Liver (tissue), 9 donors: ENCODE results near the gene PAXX. TPM values are rescaled to one million over a fixed set of nuclear protein-coding genes. Genes with fewer than 3 reads are reported as not detected.

Experiments
- DNase-seq: peaks from one replicate; pipeline ENCODE4 v3.0.0-alpha.2; 2017; ENCODE audit warnings: low spot score
- H3K27ac ChIP-seq, 2 donors: one replicate each; pipeline ENCODE4 v1.7.0; 2013; ENCODE audit warnings: inconsistent platforms in 2 of 2, low read length in 2 of 2, control low read depth in 1 of 2, low read depth in 1 of 2, mild to moderate bottlenecking in 1 of 2
- H3K27me3 ChIP-seq, 4 donors: one replicate each; pipeline versions ENCODE4 v1.6.1 to v1.7.0; 2013; ENCODE audit warnings: low read length in 3 of 4, inconsistent platforms in 1 of 4, mild to moderate bottlenecking in 1 of 4, moderate library complexity in 1 of 4; ENCODE audit not compliant: control insufficient read depth in 4 of 4, insufficient read depth in 4 of 4
- H3K36me3 ChIP-seq, 4 donors: one replicate each; pipeline versions ENCODE4 v1.6.1 to v1.7.0; 2013; ENCODE audit warnings: low read length in 3 of 4, mild to moderate bottlenecking in 3 of 4, low read depth in 1 of 4, moderate library complexity in 1 of 4; ENCODE audit not compliant: control insufficient read depth in 4 of 4, insufficient read depth in 3 of 4
- H3K4me1 ChIP-seq, 4 donors: one replicate each; pipeline versions ENCODE4 v1.6.1 to v1.7.0; 2013; ENCODE audit warnings: low read length in 3 of 4, mild to moderate bottlenecking in 3 of 4, moderate library complexity in 1 of 4; ENCODE audit not compliant: control insufficient read depth in 4 of 4, insufficient read depth in 4 of 4
- H3K4me3 ChIP-seq, 3 donors: one replicate each; pipeline versions ENCODE4 v1.6.1 to v1.7.0; 2013; ENCODE audit warnings: low read length in 3 of 3, control low read depth in 1 of 3, low read depth in 1 of 3, mild to moderate bottlenecking in 1 of 3
- H3K9ac ChIP-seq, 2 donors: one replicate each; pipeline ENCODE4 v1.7.0; 2013; ENCODE audit warnings: low read length in 2 of 2, mild to moderate bottlenecking in 2 of 2, moderate library complexity in 2 of 2, control low read depth in 1 of 2, low read depth in 1 of 2
- H3K9me3 ChIP-seq, 4 donors: one replicate each; pipeline versions ENCODE4 v1.6.1 to v1.7.0; 2013; ENCODE audit warnings: low read length in 3 of 4; ENCODE audit not compliant: control insufficient read depth in 4 of 4
- EGR1 ChIP-seq, 2 donors: IDR thresholded peaks; 2 replicates each; pipeline ENCODE4 v1.6.1; 2016 to 2018; ENCODE audit warnings: antibody characterized with exemption in 2 of 2, low read depth in 2 of 2
- FOXA1 ChIP-seq: IDR thresholded peaks from 2 replicates; pipeline ENCODE4 v1.6.1; 2016; ENCODE audit warnings: antibody characterized with exemption
- FOXA2 ChIP-seq: IDR thresholded peaks from 2 replicates; pipeline ENCODE4 v1.6.1; 2016; ENCODE audit warnings: antibody characterized with exemption
- GABPA ChIP-seq, 2 donors: IDR thresholded peaks in 1 of 2; conservative IDR thresholded peaks in 1 of 2; 2 replicates each; pipeline ENCODE4 v1.6.1; 2016; ENCODE audit warnings: antibody characterized with exemption in 2 of 2, mild to moderate bottlenecking in 1 of 2, moderate library complexity in 1 of 2
- HNF4A ChIP-seq, 2 donors: conservative IDR thresholded peaks; 2 replicates each; pipeline ENCODE4 v1.6.1; 2016; ENCODE audit warnings: antibody characterized with exemption in 2 of 2, mild to moderate bottlenecking in 2 of 2
- HNF4G ChIP-seq: IDR thresholded peaks from 2 replicates; pipeline ENCODE4 v1.6.1; 2016; ENCODE audit warnings: antibody characterized with exemption
- JUND ChIP-seq, 2 donors: IDR thresholded peaks; 2 replicates each; pipeline ENCODE4 v1.6.1; 2016; ENCODE audit warnings: antibody characterized with exemption in 2 of 2
- NR2F2 ChIP-seq: IDR thresholded peaks from 2 replicates; pipeline ENCODE4 v1.6.1; 2016; ENCODE audit warnings: antibody characterized with exemption
- RAD21 ChIP-seq, 2 donors: IDR thresholded peaks; 2 replicates each; pipeline ENCODE4 v1.6.1; 2016; ENCODE audit warnings: antibody characterized with exemption in 2 of 2, mild to moderate bottlenecking in 2 of 2
- RXRA ChIP-seq, 2 donors: IDR thresholded peaks; 2 replicates each; pipeline ENCODE4 v1.6.1; 2017 to 2018; ENCODE audit warnings: antibody characterized with exemption in 2 of 2, mild to moderate bottlenecking in 1 of 2
- SP1 ChIP-seq: IDR thresholded peaks from 2 replicates; pipeline ENCODE4 v1.6.1; 2018; ENCODE audit warnings: antibody characterized with exemption, mild to moderate bottlenecking
- TAF1 ChIP-seq: conservative IDR thresholded peaks from 2 replicates; pipeline ENCODE4 v1.6.1; 2016; ENCODE audit warnings: antibody characterized with exemption, mild to moderate bottlenecking
- YY1 ChIP-seq: IDR thresholded peaks from 2 replicates; pipeline ENCODE4 v1.6.1; 2016; ENCODE audit warnings: antibody characterized with exemption, mild to moderate bottlenecking
- WGBS: extraction: QIAGEN DNeasy Blood & Tissue Kit; methylation state at CpG from one replicate; pipeline ENCODE4 v1.1.7; 2013; 5-methylcytosine and 5-hydroxymethylcytosine counted together
- polyA plus RNA-seq, 2 donors: library from polyadenylated mRNA; stranded (reverse) in 1 of 2; unstranded in 1 of 2; fragments of 200-250 nt in 1 of 2; fragments of >200 nt in 1 of 2; fragmentation: Nextera tagmentation in 1 of 2; extraction: Ambion mirVana in 1 of 2; gene quantifications; one replicate each; pipeline versions ENCODE4 v1.2.1 to v1.2.3, GENCODE V29; 2013 to 2015
- total RNA-seq, 2 donors: library from RNA; depleted of rRNA; stranded (reverse); fragments of >200 nt; gene quantifications; one replicate each; pipeline ENCODE4 v1.2.3, GENCODE V29; 2014
- TF ChIP-seq, protein P1 (sequence below): IDR thresholded peaks from 2 replicates; pipeline ENCODE4 v1.6.1; 2016; ENCODE audit warnings: antibody characterized with exemption
- TF ChIP-seq, protein P2 (sequence below): IDR thresholded peaks from 2 replicates; pipeline ENCODE4 v1.6.1; 2016; ENCODE audit warnings: antibody characterized with exemption
- TF ChIP-seq, protein P3 (sequence below): fragments of 150-350 bp; IDR thresholded peaks from 2 replicates; pipeline ENCODE4 v1.5.1; 2017; ENCODE audit warnings: improper control_type of control experiment, low read depth, low read length; ENCODE audit not compliant: missing input control
- TF ChIP-seq, protein P4 (sequence below): IDR thresholded peaks from 2 replicates; pipeline ENCODE4 v1.6.1; 2016; ENCODE audit warnings: antibody characterized with exemption
- donor health status: healthy.
- donor health status: healthy.
- donor health status: healthy.
- donor health status: healthy.
- donor health status: healthy.

PAXX gene
- total and polyA plus RNA-seq, 4 donors = 7.3 to 34.1 (median 19.2) TPM

DNA sequence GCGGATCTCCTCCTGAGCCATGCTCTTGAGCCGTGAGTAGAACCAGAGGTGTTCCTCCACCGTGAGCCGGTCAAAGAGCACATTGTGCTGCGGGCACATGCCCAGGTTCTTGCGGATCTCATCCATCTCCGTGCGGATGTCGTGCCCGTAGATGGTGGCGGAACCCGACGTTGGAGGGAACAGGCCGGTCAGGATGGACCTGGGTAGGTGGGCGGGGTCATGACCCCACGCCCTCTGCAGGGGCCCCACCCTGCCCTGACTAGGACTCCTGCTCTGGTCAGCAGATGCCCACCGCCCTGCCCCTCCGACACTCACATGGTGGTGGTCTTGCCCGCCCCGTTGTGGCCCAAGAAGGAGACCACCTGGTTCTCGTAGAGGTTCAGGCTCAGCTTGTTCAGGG, 23.8 kb downstream of the PAXX start:
- H3K9me3 ChIP-seq = no peaks in the 10 kb centered on the region
- H3K9ac ChIP-seq = no peak overlapping the region
- H3K36me3 ChIP-seq = peaks cover 2 to 43% (median 19%) of the 10 kb centered on the region in 4 donors
- H3K4me3 ChIP-seq = no peak overlapping the region
- no peak for TF ChIP-seq FOXA2
- TF ChIP-seq, protein P1, sequence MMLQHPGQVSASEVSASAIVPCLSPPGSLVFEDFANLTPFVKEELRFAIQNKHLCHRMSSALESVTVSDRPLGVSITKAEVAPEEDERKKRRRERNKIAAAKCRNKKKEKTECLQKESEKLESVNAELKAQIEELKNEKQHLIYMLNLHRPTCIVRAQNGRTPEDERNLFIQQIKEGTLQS = no peak
- TF ChIP-seq GABPA (IDR thresholded peaks at IDR 0.05 in 1 of 2, conservative IDR thresholded peaks at IDR 0.05 in 1 of 2) = no peak
- TF ChIP-seq RXRA (IDR thresholded peaks at IDR 0.05) = no peak
- no peak for TF ChIP-seq HNF4A (conservative IDR thresholded peaks at IDR 0.05)
- no peak for TF ChIP-seq TAF1
- no peak for TF ChIP-seq EGR1 (IDR thresholded peaks at IDR 0.05; ENCODE audit: low read depth in 2 of 2)
- TF ChIP-seq SP1 = no peak
- TF ChIP-seq, protein P2, sequence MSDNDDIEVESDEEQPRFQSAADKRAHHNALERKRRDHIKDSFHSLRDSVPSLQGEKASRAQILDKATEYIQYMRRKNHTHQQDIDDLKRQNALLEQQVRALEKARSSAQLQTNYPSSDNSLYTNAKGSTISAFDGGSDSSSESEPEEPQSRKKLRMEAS = no peak
- no peak for TF ChIP-seq YY1
- TF ChIP-seq JUND (IDR thresholded peaks at IDR 0.05) = no peak
- TF ChIP-seq, protein P3, sequence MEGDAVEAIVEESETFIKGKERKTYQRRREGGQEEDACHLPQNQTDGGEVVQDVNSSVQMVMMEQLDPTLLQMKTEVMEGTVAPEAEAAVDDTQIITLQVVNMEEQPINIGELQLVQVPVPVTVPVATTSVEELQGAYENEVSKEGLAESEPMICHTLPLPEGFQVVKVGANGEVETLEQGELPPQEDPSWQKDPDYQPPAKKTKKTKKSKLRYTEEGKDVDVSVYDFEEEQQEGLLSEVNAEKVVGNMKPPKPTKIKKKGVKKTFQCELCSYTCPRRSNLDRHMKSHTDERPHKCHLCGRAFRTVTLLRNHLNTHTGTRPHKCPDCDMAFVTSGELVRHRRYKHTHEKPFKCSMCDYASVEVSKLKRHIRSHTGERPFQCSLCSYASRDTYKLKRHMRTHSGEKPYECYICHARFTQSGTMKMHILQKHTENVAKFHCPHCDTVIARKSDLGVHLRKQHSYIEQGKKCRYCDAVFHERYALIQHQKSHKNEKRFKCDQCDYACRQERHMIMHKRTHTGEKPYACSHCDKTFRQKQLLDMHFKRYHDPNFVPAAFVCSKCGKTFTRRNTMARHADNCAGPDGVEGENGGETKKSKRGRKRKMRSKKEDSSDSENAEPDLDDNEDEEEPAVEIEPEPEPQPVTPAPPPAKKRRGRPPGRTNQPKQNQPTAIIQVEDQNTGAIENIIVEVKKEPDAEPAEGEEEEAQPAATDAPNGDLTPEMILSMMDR = no peak
- no peak for TF ChIP-seq FOXA1
- no peak for TF ChIP-seq NR2F2
- TF ChIP-seq RAD21 (IDR thresholded peaks at IDR 0.05) = no peak
- H3K4me1 ChIP-seq = no peaks in the 10 kb centered on the region
- 97% methylated on average over 21 of the region's 21 CpGs for WGBS
- no peaks in the 10 kb centered on the region for H3K27me3 ChIP-seq
- H3K27ac ChIP-seq = no peak overlapping the region
- DNase-seq = no peak

DNA sequence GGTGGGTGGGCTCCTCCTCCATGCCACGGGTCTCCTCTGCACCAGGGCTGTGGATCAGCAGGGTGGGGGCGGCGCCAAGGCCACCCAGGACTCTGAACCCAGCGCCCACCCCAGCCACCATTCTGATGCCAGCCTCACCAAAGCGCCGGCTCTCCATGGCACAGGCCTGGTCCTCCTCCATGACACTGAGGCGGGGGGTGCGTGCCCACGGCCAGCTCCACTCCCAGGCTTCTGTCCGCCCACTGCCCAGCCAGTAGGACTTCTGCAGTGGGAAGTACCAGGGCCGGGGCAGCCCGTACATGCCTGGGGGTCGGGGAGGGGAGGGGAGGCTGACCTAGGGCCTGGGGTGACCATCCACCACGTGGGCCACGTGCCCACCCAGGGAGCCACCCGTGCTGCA, 24.2 kb downstream of the PAXX start:
- no peak overlapping the region for H3K27ac ChIP-seq
- H3K9ac ChIP-seq = no peak overlapping the region
- H3K4me3 ChIP-seq = no peak overlapping the region
- no peaks in the 10 kb centered on the region for H3K4me1 ChIP-seq
- TF ChIP-seq JUND (IDR thresholded peaks at IDR 0.05) (no peak), FOXA1 (no peak), YY1 (no peak), GABPA (IDR thresholded peaks at IDR 0.05 in 1 of 2, conservative IDR thresholded peaks at IDR 0.05 in 1 of 2) (no peak), TAF1 (no peak), SP1 (no peak)
- TF ChIP-seq, protein P3 = no peak
- no peaks in the 10 kb centered on the region for H3K27me3 ChIP-seq
- no peaks in the 10 kb centered on the region for H3K9me3 ChIP-seq
- H3K36me3 ChIP-seq = peaks cover 2 to 40% (median 19%) of the 10 kb centered on the region in 4 donors
- WGBS = 98% methylated on average over 16 of the region's 16 CpGs
- no peak for DNase-seq

DNA sequence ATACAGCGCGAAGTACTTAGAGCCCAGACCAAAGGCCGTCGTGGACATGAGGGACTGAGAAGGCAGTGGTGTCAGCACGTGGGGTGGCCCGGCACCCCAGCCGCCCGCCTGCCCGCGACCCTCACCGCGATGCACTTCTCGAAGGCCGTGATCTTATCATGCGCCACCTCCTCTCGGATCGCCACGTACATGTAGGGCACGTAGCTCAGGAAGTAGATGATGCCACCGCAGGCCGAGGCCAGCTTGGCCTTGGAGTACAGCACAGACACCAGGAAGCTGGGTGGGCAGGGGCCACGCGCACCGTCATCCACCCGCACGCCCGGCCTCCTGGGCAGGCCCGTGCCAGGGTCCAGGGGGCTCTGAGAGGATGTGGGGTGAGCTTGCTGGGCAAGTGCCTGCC, 24.8 kb downstream of the PAXX start:
- DNase-seq = no peak
- TF ChIP-seq HNF4A (conservative IDR thresholded peaks at IDR 0.05) (no peak), HNF4G (no peak), FOXA2 (no peak), NR2F2 (no peak), JUND (IDR thresholded peaks at IDR 0.05) (no peak), RAD21 (IDR thresholded peaks at IDR 0.05) (no peak), RXRA (IDR thresholded peaks at IDR 0.05) (no peak), YY1 (no peak), GABPA (IDR thresholded peaks at IDR 0.05 in 1 of 2, conservative IDR thresholded peaks at IDR 0.05 in 1 of 2) (no peak), TAF1 (no peak), EGR1 (IDR thresholded peaks at IDR 0.05; ENCODE audit: low read depth in 2 of 2) (no peak)
- TF ChIP-seq, protein P3 = no peak
- TF ChIP-seq, protein P4, sequence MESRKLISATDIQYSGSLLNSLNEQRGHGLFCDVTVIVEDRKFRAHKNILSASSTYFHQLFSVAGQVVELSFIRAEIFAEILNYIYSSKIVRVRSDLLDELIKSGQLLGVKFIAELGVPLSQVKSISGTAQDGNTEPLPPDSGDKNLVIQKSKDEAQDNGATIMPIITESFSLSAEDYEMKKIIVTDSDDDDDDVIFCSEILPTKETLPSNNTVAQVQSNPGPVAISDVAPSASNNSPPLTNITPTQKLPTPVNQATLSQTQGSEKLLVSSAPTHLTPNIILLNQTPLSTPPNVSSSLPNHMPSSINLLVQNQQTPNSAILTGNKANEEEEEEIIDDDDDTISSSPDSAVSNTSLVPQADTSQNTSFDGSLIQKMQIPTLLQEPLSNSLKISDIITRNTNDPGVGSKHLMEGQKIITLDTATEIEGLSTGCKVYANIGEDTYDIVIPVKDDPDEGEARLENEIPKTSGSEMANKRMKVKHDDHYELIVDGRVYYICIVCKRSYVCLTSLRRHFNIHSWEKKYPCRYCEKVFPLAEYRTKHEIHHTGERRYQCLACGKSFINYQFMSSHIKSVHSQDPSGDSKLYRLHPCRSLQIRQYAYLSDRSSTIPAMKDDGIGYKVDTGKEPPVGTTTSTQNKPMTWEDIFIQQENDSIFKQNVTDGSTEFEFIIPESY = no peak
- TF ChIP-seq, protein P1 = no peak

More for the DNA sequence above, 24.8 kb downstream of the PAXX start:
- H3K36me3 ChIP-seq = peaks cover 2 to 37% (median 18%) of the 10 kb centered on the region in 4 donors
- no peak overlapping the region for H3K4me3 ChIP-seq
- peaks cover 0 to under 1% (median 0%) of the 10 kb centered on the region in 4 donors for H3K4me1 ChIP-seq
- H3K9me3 ChIP-seq = no peaks in the 10 kb centered on the region
- WGBS = 99% methylated on average over 28 of the region's 28 CpGs
- H3K9ac ChIP-seq = no peak overlapping the region
- H3K27ac ChIP-seq = no peak overlapping the region
- H3K27me3 ChIP-seq = no peaks in the 10 kb centered on the region
